Measurements from ENCODE around the gene CAV1. TPM values are rescaled to one million over a fixed set of nuclear protein-coding genes. Genes with fewer than 3 reads are reported as not detected.

The CAV1 gene
- total RNA-seq, 4 donors from 2014 or later: 52.2 to 73.8 (median 62.2) TPM

DNA sequence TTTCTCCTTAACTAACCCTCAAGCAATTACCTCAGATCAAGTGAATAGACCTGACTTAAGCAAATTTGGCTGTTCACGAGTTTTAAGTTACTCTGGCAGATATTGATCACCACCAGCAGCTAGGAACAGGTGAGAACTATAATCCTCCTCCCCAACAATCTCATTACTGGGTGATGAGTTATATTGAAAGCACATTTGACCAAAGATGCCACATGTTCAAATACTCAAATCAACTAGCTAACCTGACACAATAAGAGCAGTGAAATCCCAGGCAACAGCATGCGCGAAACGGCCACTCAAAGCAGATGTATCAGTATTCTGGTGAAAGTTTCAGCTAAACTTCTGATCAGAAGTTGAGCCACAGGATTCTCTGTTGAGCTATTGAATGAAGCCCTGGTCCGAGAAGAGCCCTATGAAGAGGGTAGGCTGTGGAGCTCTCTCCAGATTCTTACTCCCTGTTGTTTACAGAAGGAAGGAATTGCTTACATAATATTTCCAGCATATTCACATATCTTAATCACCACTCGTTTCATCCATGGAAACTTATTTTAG lies 52.6 kb downstream of the CAV1 start:
- H3K36me3 ChIP-seq: no peaks in the 10 kb centered on the region
- no peaks in the 10 kb centered on the region for H3K9me3 ChIP-seq
- H3K4me1 ChIP-seq: peaks cover 0 to 10% (median 9%) of the 10 kb centered on the region in 4 donors
- WGBS, 2 donors (ENCODE audit: low coverage in 1 of 2): 50 to 67% methylated on average over 5 to 6 of the region's 6 CpGs
- TF ChIP-seq, protein P1, sequence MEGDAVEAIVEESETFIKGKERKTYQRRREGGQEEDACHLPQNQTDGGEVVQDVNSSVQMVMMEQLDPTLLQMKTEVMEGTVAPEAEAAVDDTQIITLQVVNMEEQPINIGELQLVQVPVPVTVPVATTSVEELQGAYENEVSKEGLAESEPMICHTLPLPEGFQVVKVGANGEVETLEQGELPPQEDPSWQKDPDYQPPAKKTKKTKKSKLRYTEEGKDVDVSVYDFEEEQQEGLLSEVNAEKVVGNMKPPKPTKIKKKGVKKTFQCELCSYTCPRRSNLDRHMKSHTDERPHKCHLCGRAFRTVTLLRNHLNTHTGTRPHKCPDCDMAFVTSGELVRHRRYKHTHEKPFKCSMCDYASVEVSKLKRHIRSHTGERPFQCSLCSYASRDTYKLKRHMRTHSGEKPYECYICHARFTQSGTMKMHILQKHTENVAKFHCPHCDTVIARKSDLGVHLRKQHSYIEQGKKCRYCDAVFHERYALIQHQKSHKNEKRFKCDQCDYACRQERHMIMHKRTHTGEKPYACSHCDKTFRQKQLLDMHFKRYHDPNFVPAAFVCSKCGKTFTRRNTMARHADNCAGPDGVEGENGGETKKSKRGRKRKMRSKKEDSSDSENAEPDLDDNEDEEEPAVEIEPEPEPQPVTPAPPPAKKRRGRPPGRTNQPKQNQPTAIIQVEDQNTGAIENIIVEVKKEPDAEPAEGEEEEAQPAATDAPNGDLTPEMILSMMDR (IDR thresholded peaks at IDR 0.05): no peak
- no peak for TF ChIP-seq POLR2A (IDR thresholded peaks at IDR 0.05)
- TF ChIP-seq EP300 (IDR thresholded peaks at IDR 0.05; ENCODE audit: low read depth): no peak
- TF ChIP-seq POLR2AphosphoS5 (IDR thresholded peaks at IDR 0.05): no peak
- peak overlapping the region in 1 of 4 donors; percentile 10 for H3K27ac ChIP-seq
- DNase-seq: no peak
- in situ Hi-C loops (cut with MboI; ENCODE audit: low pct_ligation_motif_present in 1 of 4, low pct_unique_long_range_greater_than_20kb in 1 of 4, low sequenced_read_pairs in 3 of 4) (loop anchor here in 1 of 4 donors (25.0 kb wide), 1 partner anchor 315 kb away; no protein-coding TSS in a partner anchor), intact Hi-C loops (cut with DNase I; ENCODE audit: low total_unique reads) (no loop called here)
- H3K27me3 ChIP-seq: no peaks in the 10 kb centered on the region
- H3K4me3 ChIP-seq: no peak overlapping the region

DNA sequence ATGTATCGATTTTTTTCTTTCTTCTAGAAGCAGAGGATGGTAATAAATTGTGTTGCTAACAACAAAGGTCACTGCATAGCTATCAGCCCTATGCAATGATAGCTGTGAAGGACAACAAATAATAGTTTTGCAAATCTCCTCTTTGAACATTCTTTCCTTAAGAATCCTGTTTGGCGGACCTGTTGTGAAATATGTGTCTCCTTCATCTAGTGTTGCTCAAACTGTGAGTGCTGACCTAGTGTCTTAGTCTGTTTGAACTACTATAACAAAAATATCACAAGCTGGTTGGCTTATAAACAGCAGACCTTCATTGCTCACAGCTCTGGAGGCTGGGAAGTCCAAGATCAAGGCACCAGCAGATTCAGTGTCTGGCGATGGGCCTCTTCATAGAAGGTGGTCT lies 53.7 kb downstream of the CAV1 start:
- intact Hi-C loops (cut with DNase I; ENCODE audit: low total_unique reads): no loop called here
- H3K36me3 ChIP-seq: no peaks in the 10 kb centered on the region

DNA sequence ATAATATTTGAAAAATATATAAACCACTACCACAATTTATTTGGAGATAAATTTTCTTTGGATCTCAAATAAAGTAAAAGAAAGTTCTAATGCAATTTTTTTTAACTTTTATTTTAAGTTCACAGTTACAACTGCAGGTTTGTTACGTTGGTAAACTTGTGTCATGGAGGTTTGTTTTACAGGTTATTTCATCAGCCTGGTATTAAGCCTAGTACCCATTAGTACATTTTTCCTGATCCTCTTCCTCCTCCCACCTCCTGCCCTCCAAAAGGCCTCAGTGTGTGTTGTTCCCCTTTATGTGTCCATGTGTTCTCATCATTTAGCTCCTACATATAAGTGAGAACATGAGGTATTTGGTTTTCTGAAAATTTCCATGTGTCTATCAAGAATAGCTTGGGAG lies 54.5 kb downstream of the CAV1 start:
- intact Hi-C loops (cut with DNase I; ENCODE audit: low total_unique reads): no loop called here
- H3K4me1 ChIP-seq: peaks cover 0 to 7% (median 1%) of the 10 kb centered on the region in 4 donors
- H3K4me3 ChIP-seq: no peak overlapping the region
- in situ Hi-C loops (cut with MboI; ENCODE audit: low pct_ligation_motif_present in 1 of 4, low pct_unique_long_range_greater_than_20kb in 1 of 4, low sequenced_read_pairs in 3 of 4): loop anchor here in 1 of 4 donors (25.0 kb wide), 1 partner anchor 317 kb away; no protein-coding TSS in a partner anchor
- H3K27me3 ChIP-seq: no peaks in the 10 kb centered on the region
- DNase-seq: no peak
- no peaks in the 10 kb centered on the region for H3K9me3 ChIP-seq
- no peaks in the 10 kb centered on the region for H3K36me3 ChIP-seq
- TF ChIP-seq EP300 (IDR thresholded peaks at IDR 0.05; ENCODE audit: low read depth): no peak
- TF ChIP-seq, protein P1 (IDR thresholded peaks at IDR 0.05): no peak
- TF ChIP-seq POLR2AphosphoS5 (IDR thresholded peaks at IDR 0.05): no peak
- TF ChIP-seq POLR2A (IDR thresholded peaks at IDR 0.05): no peak
- 91 to 95% methylated on average over 1 of the region's 1 CpG for WGBS, 2 donors (ENCODE audit: low coverage in 1 of 2)
- no peak overlapping the region for H3K27ac ChIP-seq

More for the DNA sequence above, 53.7 kb downstream of the CAV1 start:
- Histone ChIP-seq H3K4me1 (peaks cover 0 to 10% (median 9%) of the 10 kb centered on the region in 4 donors), H3K9me3 (no peaks in the 10 kb centered on the region), H3K27me3 (no peaks in the 10 kb centered on the region), H3K4me3 (no peak overlapping the region), H3K27ac (no peak overlapping the region)
- 96% methylated on average over 3 of the region's 3 CpGs for WGBS, 2 donors (ENCODE audit: low coverage in 1 of 2)
- DNase-seq: no peak
- TF ChIP-seq, protein P1 (IDR thresholded peaks at IDR 0.05): no peak
- TF ChIP-seq EP300 (IDR thresholded peaks at IDR 0.05; ENCODE audit: low read depth) (no peak), POLR2AphosphoS5 (IDR thresholded peaks at IDR 0.05) (no peak)
- in situ Hi-C loops (cut with MboI; ENCODE audit: low pct_ligation_motif_present in 1 of 4, low pct_unique_long_range_greater_than_20kb in 1 of 4, low sequenced_read_pairs in 3 of 4): loop anchor here in 1 of 4 donors (25.0 kb wide), 1 partner anchor 316 kb away; no protein-coding TSS in a partner anchor

DNA sequence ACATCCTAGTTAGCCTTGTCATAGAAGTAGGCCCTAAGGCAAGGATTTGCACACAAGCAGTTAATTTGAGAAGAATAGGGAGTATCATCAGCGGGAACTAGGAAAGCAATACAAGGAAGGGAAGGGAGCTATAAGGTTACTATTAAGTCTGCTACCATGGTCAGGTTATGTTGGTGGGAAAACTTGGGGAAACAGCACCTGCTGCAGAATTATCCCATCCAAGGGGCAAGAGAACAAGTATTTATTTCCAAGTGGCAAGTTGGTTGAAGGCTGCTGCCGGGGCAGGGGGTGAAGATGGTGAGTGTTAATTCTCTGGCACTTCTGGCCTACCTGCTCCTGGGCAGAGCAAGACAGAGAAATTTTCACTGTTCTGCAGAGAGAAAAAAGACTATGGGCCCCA lies 55.0 kb downstream of the CAV1 start:
- in situ Hi-C loops (cut with MboI; ENCODE audit: low pct_ligation_motif_present in 1 of 4, low pct_unique_long_range_greater_than_20kb in 1 of 4, low sequenced_read_pairs in 3 of 4): loop anchor here in 1 of 4 donors (25.0 kb wide), 1 partner anchor 318 kb away; no protein-coding TSS in a partner anchor
- Histone ChIP-seq H3K27ac (no peak overlapping the region), H3K36me3 (no peaks in the 10 kb centered on the region), H3K9me3 (no peaks in the 10 kb centered on the region), H3K4me1 (peaks cover 0 to 4% (median 0%) of the 10 kb centered on the region in 4 donors), H3K4me3 (no peak overlapping the region), H3K27me3 (no peaks in the 10 kb centered on the region)
- 80 to 98% methylated on average over 1 to 2 of the region's 2 CpGs for WGBS, 2 donors (ENCODE audit: low coverage in 1 of 2)
- DNase-seq: no peak
- intact Hi-C loops (cut with DNase I; ENCODE audit: low total_unique reads): loop anchor here (10.0 kb wide), 2 partner anchors 55 to 405 kb away; partner anchors contain the start of gene CAV1
- TF ChIP-seq EP300 (IDR thresholded peaks at IDR 0.05; ENCODE audit: low read depth) (no peak), POLR2AphosphoS5 (IDR thresholded peaks at IDR 0.05) (no peak), POLR2A (IDR thresholded peaks at IDR 0.05) (no peak)
- TF ChIP-seq, protein P1 (IDR thresholded peaks at IDR 0.05): no peak
